GM19468 (cell line): Measurements from ENCODE around the gene NEB.
"Not testable (repeated sequence)": the region's sequence is repeated elsewhere in the genome, so short reads cannot be mapped to it uniquely, and the experiment has no call there.

Source experiments
- ATAC-seq: cut with Tn5 transposase; IDR thresholded peaks from one replicate; pipeline ENCODE4 v1.9.1; 2021; ENCODE audit warnings: mild to moderate bottlenecking, moderate library complexity, moderate number of reproducible peaks; ENCODE audit not compliant: unreplicated experiment; ENCODE audit errors: extremely low read depth

NEB gene

GRCh38 chr2:151655663-151656398, 78.4 kb downstream of the NEB start:
- ATAC-seq = no peak

- no peak for ATAC-seq
These were observed 79.4 kb downstream of the NEB start for GRCh38 chr2:151654891-151655290.

GRCh38 chr2:151654085-151654484, 80.2 kb downstream of the NEB start:
- no peak for ATAC-seq

- ATAC-seq = no peak
These were observed 83.0 kb downstream of the NEB start for GRCh38 chr2:151651274-151651673.

GRCh38 chr2:151650456-151650855, 83.8 kb downstream of the NEB start:
- ATAC-seq = no peak

- no peak for ATAC-seq
These were observed 84.3 kb downstream of the NEB start for GRCh38 chr2:151649966-151650365.

- ATAC-seq = no peak
These were observed 84.9 kb downstream of the NEB start for GRCh38 chr2:151649400-151649799.

- ATAC-seq = not testable (repeated sequence)
These were observed 87.8 kb downstream of the NEB start for GRCh38 chr2:151646512-151646911.

GRCh38 chr2:151644580-151644979, 89.7 kb downstream of the NEB start:
- no peak for ATAC-seq

GRCh38 chr2:151641895-151642294, 92.4 kb downstream of the NEB start:
- not testable (repeated sequence) for ATAC-seq

- ATAC-seq = no peak
These were observed 94.2 kb downstream of the NEB start for GRCh38 chr2:151640087-151640486.

- no peak for ATAC-seq
These were observed 95.3 kb downstream of the NEB start for GRCh38 chr2:151638990-151639389.

- ATAC-seq = peak; percentile 38
These were observed 95.9 kb downstream of the NEB start for GRCh38 chr2:151638191-151638933.

GRCh38 chr2:151637271-151637781, 97.0 kb downstream of the NEB start:
- peak; percentile 72 for ATAC-seq

- no peak for ATAC-seq
These were observed 99.4 kb downstream of the NEB start for GRCh38 chr2:151634736-151635467.

- ATAC-seq = no peak
These were observed 101.2 kb downstream of the NEB start for GRCh38 chr2:151632993-151633565.

- no peak for ATAC-seq
These were observed 103.9 kb downstream of the NEB start for GRCh38 chr2:151630372-151630771.

GRCh38 chr2:151627353-151627752, 106.9 kb downstream of the NEB start:
- ATAC-seq = no peak

GRCh38 chr2:151624271-151624670, 110.0 kb downstream of the NEB start:
- no peak for ATAC-seq

- ATAC-seq = no peak
These were observed 110.6 kb downstream of the NEB start for GRCh38 chr2:151623631-151624030.
